Skeletal muscle tissue (tissue), 4 donors: ENCODE results near the gene PRXL2A. TPM values are rescaled to one million over a fixed set of nuclear protein-coding genes. Genes with fewer than 3 reads are reported as not detected.
A peak's percentile ranks its signal among the peaks of the same experiment; 100 is the strongest.

Experiments
- H3K27ac ChIP-seq: one replicate; pipeline ENCODE4 v1.7.0; 2013; ENCODE audit warnings: mild to moderate bottlenecking, low read depth, low read length, inconsistent platforms
- H3K27me3 ChIP-seq, 3 donors: one replicate each; pipeline ENCODE4 v1.7.0; 2013; ENCODE audit warnings: low read length in 3 of 3; ENCODE audit not compliant: control insufficient read depth in 3 of 3, insufficient read depth in 3 of 3
- H3K36me3 ChIP-seq, 3 donors: one replicate each; pipeline ENCODE4 v1.7.0; 2013; ENCODE audit warnings: low read length in 3 of 3; ENCODE audit not compliant: control insufficient read depth in 3 of 3, insufficient read depth in 3 of 3
- H3K4me1 ChIP-seq, 3 donors: one replicate each; pipeline ENCODE4 v1.7.0; 2013; ENCODE audit warnings: low read length in 3 of 3, mild to moderate bottlenecking in 3 of 3; ENCODE audit not compliant: control insufficient read depth in 3 of 3, insufficient read depth in 3 of 3
- H3K4me3 ChIP-seq, 3 donors: one replicate each; pipeline ENCODE4 v1.7.0; 2013; ENCODE audit warnings: low read length in 3 of 3
- H3K9ac ChIP-seq, 3 donors: one replicate each; pipeline ENCODE4 v1.7.0; 2013; ENCODE audit warnings: low read length in 3 of 3, mild to moderate bottlenecking in 3 of 3, moderate library complexity in 2 of 3, low read depth in 1 of 3
- H3K9me3 ChIP-seq, 3 donors: one replicate each; pipeline ENCODE4 v1.7.0; 2013; ENCODE audit warnings: low read length in 3 of 3; ENCODE audit not compliant: control insufficient read depth in 3 of 3
- total RNA-seq: library from RNA; depleted of rRNA; stranded (reverse); fragments of >200 nt; gene quantifications from one replicate; pipeline ENCODE4 v1.2.3, GENCODE V29; 2014
- donor health status: Osteomylitis.

PRXL2A gene
- total RNA-seq, 1 donor from 2014 or later, result 19.3 TPM

DNA sequence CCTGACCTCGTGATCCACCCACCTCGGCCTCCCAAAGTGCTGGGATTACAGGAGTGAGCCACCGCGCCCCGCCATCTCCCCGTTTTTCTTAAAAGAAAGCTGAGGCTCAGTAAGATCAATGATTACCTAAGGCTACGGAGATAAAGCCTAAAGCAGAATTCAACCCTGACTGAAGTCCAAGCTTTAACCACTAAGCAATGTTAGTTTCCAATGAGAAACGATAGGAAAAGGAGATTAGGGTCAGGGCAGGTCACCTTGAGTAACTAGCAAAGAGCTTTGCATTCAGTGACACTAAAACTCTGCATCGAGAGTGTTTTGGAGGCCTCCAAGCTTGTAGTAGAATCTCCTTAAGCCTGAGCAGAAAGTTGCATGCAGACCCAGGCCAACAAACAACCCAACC is 17.6 kb upstream of the PRXL2A start:
- Histone ChIP-seq H3K4me3 (no peak overlapping the region), H3K27ac (no peak overlapping the region), H3K27me3 (no peaks in the 10 kb centered on the region), H3K9me3 (no peaks in the 10 kb centered on the region), H3K36me3 (no peaks in the 10 kb centered on the region), H3K4me1 (peaks cover 5 to 6% (median 6%) of the 10 kb centered on the region in 3 donors), H3K9ac (no peak overlapping the region)

DNA sequence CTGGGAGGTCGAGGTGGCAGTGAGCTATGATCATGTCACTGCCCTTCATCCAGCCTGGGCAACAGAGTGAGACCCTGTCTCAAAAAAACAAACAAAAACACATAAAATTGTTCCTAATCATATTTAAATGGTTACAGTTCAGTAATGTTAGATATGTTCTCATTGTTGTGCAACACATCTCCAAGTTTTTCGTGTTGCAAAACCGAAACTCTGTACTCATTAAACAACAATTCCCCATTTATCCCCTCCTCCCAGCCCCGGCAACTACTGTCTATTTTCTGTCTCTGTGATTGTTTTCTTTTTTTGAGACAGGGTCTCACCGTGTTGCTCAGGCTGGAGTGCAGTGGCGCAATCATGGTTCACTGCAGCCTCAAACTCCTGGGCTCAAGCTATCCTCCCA is 16.1 kb upstream of the PRXL2A start:
- H3K27ac ChIP-seq, result no peak overlapping the region
- no peak overlapping the region for H3K9ac ChIP-seq
- H3K9me3 ChIP-seq, result no peaks in the 10 kb centered on the region
- H3K4me1 ChIP-seq, result peaks cover 5 to 6% (median 6%) of the 10 kb centered on the region in 3 donors
- no peak overlapping the region for H3K4me3 ChIP-seq
- H3K27me3 ChIP-seq, result no peaks in the 10 kb centered on the region
- H3K36me3 ChIP-seq, result no peaks in the 10 kb centered on the region

GRCh38 chr10:80394358-80394916 is 13.9 kb upstream of the PRXL2A start:
- H3K9me3 ChIP-seq, result no peaks in the 10 kb centered on the region
- H3K27me3 ChIP-seq, result no peaks in the 10 kb centered on the region
- H3K4me3 ChIP-seq, result no peak overlapping the region
- H3K4me1 ChIP-seq, result no peaks in the 10 kb centered on the region
- no peaks in the 10 kb centered on the region for H3K36me3 ChIP-seq
- no peak overlapping the region for H3K27ac ChIP-seq
- H3K9ac ChIP-seq, result no peak overlapping the region

- Histone ChIP-seq H3K4me3 (no peak overlapping the region), H3K4me1 (no peaks in the 10 kb centered on the region), H3K9ac (no peak overlapping the region), H3K9me3 (no peaks in the 10 kb centered on the region), H3K27me3 (no peaks in the 10 kb centered on the region), H3K27ac (no peak overlapping the region), H3K36me3 (no peaks in the 10 kb centered on the region)
These were observed 11.3 kb upstream of the PRXL2A start for GRCh38 chr10:80397014-80397413.

DNA sequence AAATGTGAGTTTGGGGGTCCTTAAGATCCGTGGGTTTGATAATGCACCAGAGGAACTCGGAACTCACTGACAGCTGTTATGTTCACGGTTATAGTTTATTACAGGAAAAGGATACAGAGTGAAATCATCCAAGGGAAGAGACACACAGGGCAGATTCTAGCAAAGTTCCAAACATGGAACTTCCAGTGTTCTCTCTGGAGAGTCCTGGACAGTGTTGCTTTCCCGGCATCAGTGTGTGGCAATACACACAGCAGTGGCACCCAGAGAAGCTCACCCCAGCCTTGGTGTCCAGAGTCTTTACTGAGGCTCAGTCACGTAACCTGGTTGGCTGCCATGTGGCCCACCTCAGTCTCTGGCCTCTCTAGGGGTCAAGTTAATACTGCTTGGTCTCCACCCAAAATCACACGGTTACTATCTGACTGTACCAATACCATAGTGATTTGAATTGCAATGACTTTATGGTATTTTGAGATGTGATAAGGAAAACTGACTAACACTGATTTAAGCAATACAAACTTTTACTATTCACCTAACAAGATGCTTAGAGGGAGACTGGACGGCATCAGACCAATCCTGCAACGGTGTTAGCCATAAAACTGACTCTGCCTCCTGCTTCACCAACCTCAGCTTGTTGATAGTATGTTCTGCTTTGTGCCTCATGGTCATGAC is 8.1 kb upstream of the PRXL2A start:
- no peaks in the 10 kb centered on the region for H3K36me3 ChIP-seq
- no peak overlapping the region for H3K4me3 ChIP-seq
- H3K4me1 ChIP-seq, result peaks cover 0 to 3% (median 3%) of the 10 kb centered on the region in 3 donors
- no peak overlapping the region for H3K9ac ChIP-seq
- no peaks in the 10 kb centered on the region for H3K9me3 ChIP-seq
- H3K27me3 ChIP-seq, result no peaks in the 10 kb centered on the region
- H3K27ac ChIP-seq, result no peak overlapping the region

- Histone ChIP-seq H3K9ac (no peak overlapping the region), H3K27ac (no peak overlapping the region), H3K4me1 (peaks cover 19 to 24% (median 19%) of the 10 kb centered on the region in 3 donors), H3K36me3 (no peaks in the 10 kb centered on the region), H3K4me3 (no peak overlapping the region), H3K9me3 (no peaks in the 10 kb centered on the region), H3K27me3 (no peaks in the 10 kb centered on the region)
These were observed 3.3 kb upstream of the PRXL2A start for GRCh38 chr10:80405035-80405434.

DNA sequence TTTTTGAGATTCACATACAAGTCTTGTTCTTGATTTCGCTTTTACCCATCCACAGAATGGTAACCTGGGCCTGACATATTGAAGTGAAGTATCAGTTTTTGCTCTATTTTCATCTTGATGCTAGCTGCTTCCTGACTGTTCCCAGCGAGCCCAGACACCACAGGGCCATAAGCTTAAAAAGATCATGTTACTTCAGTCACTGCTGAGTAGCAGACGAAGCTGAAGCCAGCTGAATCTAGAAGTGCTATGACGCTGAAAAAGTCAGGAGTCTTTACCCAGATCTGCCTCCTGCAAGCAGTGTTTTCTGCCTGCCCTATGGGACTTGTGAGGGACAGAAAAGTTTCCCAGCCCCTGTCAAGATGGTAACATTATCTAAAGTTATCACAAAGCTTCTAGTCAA is 2.7 kb upstream of the PRXL2A start:
- Histone ChIP-seq H3K27ac (peak overlapping the region; percentile 41), H3K9ac (no peak overlapping the region), H3K9me3 (no peaks in the 10 kb centered on the region), H3K36me3 (no peaks in the 10 kb centered on the region), H3K27me3 (no peaks in the 10 kb centered on the region), H3K4me1 (peaks cover 25 to 28% (median 25%) of the 10 kb centered on the region in 3 donors), H3K4me3 (no peak overlapping the region)

GRCh38 chr10:80406204-80406603 is 2.1 kb upstream of the PRXL2A start:
- Histone ChIP-seq H3K4me3 (no peak overlapping the region), H3K9ac (no peak overlapping the region), H3K36me3 (no peaks in the 10 kb centered on the region), H3K4me1 (peaks cover 31 to 32% (median 31%) of the 10 kb centered on the region in 3 donors), H3K9me3 (no peaks in the 10 kb centered on the region), H3K27me3 (no peaks in the 10 kb centered on the region), H3K27ac (peak overlapping the region; percentile 41)

DNA sequence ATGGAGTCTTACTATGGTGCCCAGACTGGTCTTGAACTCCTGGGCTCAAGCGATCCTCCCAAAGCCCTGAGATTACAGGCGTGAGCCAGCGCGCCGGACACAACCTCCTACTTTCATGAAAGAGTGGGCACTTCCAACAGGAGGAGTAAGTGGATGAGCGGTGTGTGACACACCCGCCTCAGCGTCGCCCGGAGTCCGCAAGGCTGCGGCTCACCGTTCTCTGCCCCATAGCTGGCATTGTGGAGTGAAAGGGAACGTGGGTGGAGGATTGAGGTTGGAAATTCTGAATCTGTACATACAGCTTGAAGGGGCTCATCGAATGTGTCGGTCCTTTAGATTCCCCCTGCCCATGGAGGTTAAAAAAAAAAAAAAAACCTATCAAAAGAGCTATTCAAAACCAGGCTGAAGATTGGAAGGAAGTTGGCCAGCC is 524 bp upstream of the PRXL2A start:
- Histone ChIP-seq H3K4me1 (peaks cover 33 to 43% (median 36%) of the 10 kb centered on the region in 3 donors), H3K27ac (peak overlapping the region; percentile 75), H3K9me3 (no peaks in the 10 kb centered on the region), H3K36me3 (no peaks in the 10 kb centered on the region), H3K27me3 (no peaks in the 10 kb centered on the region), H3K9ac (peak overlapping the region; percentile 74 to 87 (median 85)), H3K4me3 (peak overlapping the region; percentile 76 to 86 (median 86))

DNA sequence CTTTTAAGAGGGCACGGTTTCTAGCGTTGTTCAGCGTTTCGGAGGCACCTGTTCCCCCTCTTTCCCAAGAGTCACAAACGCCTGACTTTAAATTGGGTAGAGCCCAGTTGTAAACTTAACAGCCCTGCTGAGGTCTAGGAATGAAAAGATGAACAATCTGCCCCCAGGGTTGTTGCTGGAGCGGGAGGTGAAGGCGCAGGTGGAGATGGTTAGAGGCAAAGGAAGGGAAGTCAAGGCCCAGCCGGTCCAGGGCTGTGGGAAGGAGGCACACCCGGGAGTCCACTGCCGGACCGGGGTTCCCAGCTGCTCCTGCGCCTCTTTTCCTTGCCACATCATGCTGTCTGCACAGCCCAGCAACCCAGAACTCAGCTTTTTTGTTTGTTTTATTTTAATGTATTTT is 770 bp downstream of the PRXL2A start:
- Histone ChIP-seq H3K36me3 (no peaks in the 10 kb centered on the region), H3K4me3 (peak overlapping the region; percentile 76 to 86 (median 86)), H3K9me3 (no peaks in the 10 kb centered on the region), H3K4me1 (peaks cover 42 to 48% (median 46%) of the 10 kb centered on the region in 3 donors), H3K27me3 (no peaks in the 10 kb centered on the region), H3K9ac (peak overlapping the region; percentile 73 to 85 (median 74)), H3K27ac (peak overlapping the region; percentile 75)
